ENCODE results near the gene LCE4A. TPM values are rescaled to one million over a fixed set of nuclear protein-coding genes. Genes with fewer than 3 reads are reported as not detected.
A peak's percentile ranks its signal among the peaks of the same experiment; 100 is the strongest.
"Not testable (repeated sequence)": the region's sequence is repeated elsewhere in the genome, so short reads cannot be mapped to it uniquely, and the experiment has no call there.

The LCE4A gene
- total and polyA plus RNA-seq, 9 of the 15 experiments (the other 6 are each of a cell fraction or from before 2014, with no cell fraction given), result not detected

DNA sequence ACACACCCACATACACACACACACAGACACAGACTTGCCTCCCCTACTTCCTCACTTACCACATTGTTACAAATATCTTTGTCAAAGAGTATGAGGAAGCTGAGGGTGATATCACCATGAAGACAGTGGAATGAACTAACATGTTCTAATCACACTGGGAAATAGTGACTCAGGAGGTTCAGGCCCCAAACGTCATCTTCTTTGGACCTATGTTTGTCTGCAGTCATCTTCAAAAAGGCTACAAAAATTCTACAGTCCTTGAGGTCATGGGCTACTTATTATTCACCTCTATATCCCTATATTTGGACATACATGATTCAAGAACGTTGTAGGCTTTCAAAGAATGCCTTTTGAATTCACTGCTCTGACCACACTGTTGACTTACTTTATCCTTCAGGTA is 34.9 kb upstream of the LCE4A start (continued):
- TF ChIP-seq, protein P1, sequence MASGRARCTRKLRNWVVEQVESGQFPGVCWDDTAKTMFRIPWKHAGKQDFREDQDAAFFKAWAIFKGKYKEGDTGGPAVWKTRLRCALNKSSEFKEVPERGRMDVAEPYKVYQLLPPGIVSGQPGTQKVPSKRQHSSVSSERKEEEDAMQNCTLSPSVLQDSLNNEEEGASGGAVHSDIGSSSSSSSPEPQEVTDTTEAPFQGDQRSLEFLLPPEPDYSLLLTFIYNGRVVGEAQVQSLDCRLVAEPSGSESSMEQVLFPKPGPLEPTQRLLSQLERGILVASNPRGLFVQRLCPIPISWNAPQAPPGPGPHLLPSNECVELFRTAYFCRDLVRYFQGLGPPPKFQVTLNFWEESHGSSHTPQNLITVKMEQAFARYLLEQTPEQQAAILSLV (tag; IDR thresholded peaks at IDR 0.05), result no peak

DNA sequence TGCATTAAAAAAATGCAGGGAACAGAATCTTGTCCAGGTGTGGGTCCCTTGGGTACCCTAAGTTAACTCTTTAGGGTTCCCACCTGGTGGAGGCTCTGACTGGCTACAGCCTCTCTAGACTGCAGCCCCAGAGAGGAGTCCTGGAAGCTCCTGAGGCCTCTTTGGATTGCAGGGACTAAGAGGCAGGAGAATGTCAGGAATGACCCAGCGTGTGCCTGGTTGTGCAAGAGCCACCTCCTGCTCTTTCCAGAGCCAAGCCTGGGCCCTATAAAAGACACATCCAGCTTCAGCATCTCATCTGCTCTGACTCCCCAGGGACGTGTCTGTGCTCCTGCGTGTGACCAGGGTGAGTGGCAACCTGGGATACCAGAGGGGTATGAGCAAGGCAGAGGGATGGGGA is 33.0 kb upstream of the LCE4A start, which contains the start of gene LCE2C:
Gene LCE2C (plus strand): TSS at position 297 of the 400 bp plus-strand sequence. CDS start 737 bp downstream, outside the sequence.
- BruUV-seq (replicated peaks); in situ Hi-C loops (cut with MboI); FAIRE-seq: not testable (repeated sequence)

DNA sequence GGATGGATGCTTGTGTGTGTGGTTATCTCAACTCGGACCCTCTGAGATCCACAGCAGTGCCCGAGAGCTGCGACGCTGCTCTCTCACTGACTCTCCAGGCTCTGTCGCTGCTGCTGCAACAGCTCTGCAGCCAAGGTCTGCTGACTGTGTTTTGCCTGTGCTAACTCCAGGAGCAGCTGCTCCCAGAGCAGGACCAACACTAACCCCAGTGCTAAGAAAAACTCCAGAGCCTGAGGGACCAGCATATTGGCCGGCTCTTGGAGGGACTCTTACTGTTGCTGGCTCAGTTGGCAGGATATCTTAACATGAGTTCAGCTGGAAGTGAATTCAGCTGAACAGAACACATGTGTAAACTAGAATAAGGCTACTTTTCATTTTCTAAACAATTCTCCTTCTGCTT is 28.5 kb upstream of the LCE4A start:
- no peak overlapping the region for H2AFZ ChIP-seq (ENCODE audit: low read depth, low read length)
- no peak overlapping the region for H3K27ac ChIP-seq (ENCODE audit: extremely low read depth, low read depth, low read length)
- H3K9ac ChIP-seq (ENCODE audit: insufficient read depth in 1 of 2, low read depth in 2 of 2, low read length in 2 of 2), result peak overlapping the region in 1 of 2 experiments; percentile 35; a peak in 1 of 4 replicates
- intact Hi-C loops (cut with micrococcal nuclease) (no loop called here), in situ Hi-C loops (cut with MboI) (no loop called here)
- no peaks in the 10 kb centered on the region for H3K9me1 ChIP-seq (ENCODE audit: control insufficient read depth, insufficient read depth, low read length)
- no peak overlapping the region for H3K4me2 ChIP-seq (ENCODE audit: insufficient read depth, low read length)
- no peak for TF ChIP-seq NUFIP1 (IDR thresholded peaks at IDR 0.05; ENCODE audit: partially characterized antibody)
- no peak for TF ChIP-seq MCM2 (IDR thresholded peaks at IDR 0.05; ENCODE audit: low read depth)
- TF ChIP-seq BRD9 (IDR thresholded peaks at IDR 0.05; ENCODE audit: low read depth, partially characterized antibody), result no peak
- no peak for TF ChIP-seq NR1H2 (CRISPR knock-in tag; IDR thresholded peaks at IDR 0.05)
- no peak for TF ChIP-seq ESRRB (CRISPR knock-in tag; IDR thresholded peaks at IDR 0.05; ENCODE audit: borderline replicate concordance)
- TF ChIP-seq, protein P2, sequence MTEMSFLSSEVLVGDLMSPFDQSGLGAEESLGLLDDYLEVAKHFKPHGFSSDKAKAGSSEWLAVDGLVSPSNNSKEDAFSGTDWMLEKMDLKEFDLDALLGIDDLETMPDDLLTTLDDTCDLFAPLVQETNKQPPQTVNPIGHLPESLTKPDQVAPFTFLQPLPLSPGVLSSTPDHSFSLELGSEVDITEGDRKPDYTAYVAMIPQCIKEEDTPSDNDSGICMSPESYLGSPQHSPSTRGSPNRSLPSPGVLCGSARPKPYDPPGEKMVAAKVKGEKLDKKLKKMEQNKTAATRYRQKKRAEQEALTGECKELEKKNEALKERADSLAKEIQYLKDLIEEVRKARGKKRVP (CRISPR knock-in tag; IDR thresholded peaks at IDR 0.05), result no peak
- no peaks in the 10 kb centered on the region for H3K27me3 ChIP-seq (ENCODE audit: control insufficient read depth in 2 of 2, insufficient read depth in 2 of 2, low read length in 2 of 2)
- no peak overlapping the region for H3K4me3 ChIP-seq
- FAIRE-seq (no peak), ATAC-seq (no peak), DNase-seq (ENCODE audit: extremely low read depth in 1 of 4, low spot score in 3 of 4) (no peak)
- BruUV-seq (replicated peaks), result no TSS peak
- ChIA-PET CTCF (ENCODE audit: low intra/inter-chr PET ratio) (no interaction called here), POLR2A (interaction anchor here (0.6 kb wide), 1 partner anchor 94 kb away, joined by 3 read pairs; no protein-coding TSS in a partner anchor)
- no peaks in the 10 kb centered on the region for H3K79me2 ChIP-seq (ENCODE audit: control insufficient read depth, insufficient read depth, low read length)
- 1% methylated on average over 6 of the region's 6 CpGs for WGBS (ENCODE audit: insufficient coverage, low coverage, missing lambda C conversion rate)
- H3K36me3 ChIP-seq (ENCODE audit: control insufficient read depth, insufficient read depth, low read length), result no peaks in the 10 kb centered on the region
- no peaks in the 10 kb centered on the region for H3K4me1 ChIP-seq (replicated peaks in 1 of 2; ENCODE audit: control insufficient read depth in 2 of 2, insufficient read depth in 2 of 2, low read length in 2 of 2)
- H4K20me1 ChIP-seq (replicated peaks; ENCODE audit: control insufficient read depth, insufficient read depth, low read length), result no peaks in the 10 kb centered on the region
- H3K9me3 ChIP-seq (replicated peaks; ENCODE audit: control insufficient read depth, insufficient read depth, low read depth, low read length), result no peaks in the 10 kb centered on the region

More for the DNA sequence above, 33.0 kb upstream of the LCE4A start, which contains the start of gene LCE2C:
- H2AFZ ChIP-seq (ENCODE audit: low read depth, low read length); intact Hi-C loops (cut with micrococcal nuclease); H3K79me2 ChIP-seq (ENCODE audit: control insufficient read depth, insufficient read depth, low read length); H3K4me1 ChIP-seq (replicated peaks in 1 of 2; ENCODE audit: control insufficient read depth in 2 of 2, insufficient read depth in 2 of 2, low read length in 2 of 2); ATAC-seq; DNase-seq (ENCODE audit: extremely low read depth in 1 of 4, low spot score in 3 of 4); H3K4me3 ChIP-seq; H4K20me1 ChIP-seq (replicated peaks; ENCODE audit: control insufficient read depth, insufficient read depth, low read length); H3K27me3 ChIP-seq (ENCODE audit: control insufficient read depth in 2 of 2, insufficient read depth in 2 of 2, low read length in 2 of 2); POLR2A ChIA-PET; H3K36me3 ChIP-seq (ENCODE audit: control insufficient read depth, insufficient read depth, low read length); H3K9me3 ChIP-seq (replicated peaks; ENCODE audit: control insufficient read depth, insufficient read depth, low read depth, low read length); H3K4me2 ChIP-seq (ENCODE audit: insufficient read depth, low read length); H3K27ac ChIP-seq (ENCODE audit: extremely low read depth, low read depth, low read length); H3K9ac ChIP-seq (ENCODE audit: insufficient read depth in 1 of 2, low read depth in 2 of 2, low read length in 2 of 2); CTCF ChIA-PET (ENCODE audit: low intra/inter-chr PET ratio); H3K9me1 ChIP-seq (ENCODE audit: control insufficient read depth, insufficient read depth, low read length): not testable (repeated sequence)
- WGBS (ENCODE audit: insufficient coverage, low coverage, missing lambda C conversion rate), result 0% methylated on average over 1 of the region's 3 CpGs

Measured in K562 (cell line).